HepG2 (cell line): ENCODE results near the gene ADAM15. TPM values are rescaled to one million over a fixed set of nuclear protein-coding genes. Genes with fewer than 3 reads are reported as not detected.

ENCODE experiments used
- BRD4 ChIP-seq: sonication (generic); formaldehyde crosslinking; IDR thresholded peaks from 2 replicates; pipeline ENCODE4 v1.4.0; 2020; ENCODE audit warnings: missing genetic modification reagents
- CBFB ChIP-seq: sonication (generic); formaldehyde crosslinking; IDR thresholded peaks from 2 replicates; pipeline ENCODE4 v1.4.0; 2020; ENCODE audit warnings: missing genetic modification reagents
- CREB1 ChIP-seq, 2 experiments: fragments of 450-650 bp in 1 of 2; IDR thresholded peaks; 2 replicates each; pipeline ENCODE4 v1.6.1; 2016 to 2017; ENCODE audit warnings: control low read depth in 1 of 2, mild to moderate bottlenecking in 1 of 2, missing compliant biosample characterization in 1 of 2, missing genetic modification characterization in 1 of 2
- GATA4 ChIP-seq: sonication (generic); IDR thresholded peaks from 2 replicates; pipeline ENCODE4 v1.6.1; 2016; ENCODE audit warnings: antibody characterized with exemption, low read depth, borderline replicate concordance
- HNF4A ChIP-seq: sonication (generic); formaldehyde crosslinking; IDR thresholded peaks from 2 replicates; pipeline ENCODE4 v1.4.0; 2020; ENCODE audit warnings: missing genetic modification reagents
- KAT2B ChIP-seq: fragments of 150-350 bp; IDR thresholded peaks from 2 replicates; pipeline ENCODE4 v1.6.1; 2014; ENCODE audit warnings: low read depth, low read length, borderline replicate concordance
- LCORL ChIP-seq, 2 experiments: fragments of 450-650 bp in 1 of 2; sonication (generic) in 1 of 2; formaldehyde crosslinking in 1 of 2; IDR thresholded peaks; 2 replicates each; pipeline versions ENCODE4 v1.5.0 to v1.6.1; 2017 to 2020; ENCODE audit warnings: antibody characterized with exemption in 1 of 2, missing genetic modification reagents in 1 of 2
- MIXL1 ChIP-seq: IDR thresholded peaks from 2 replicates; pipeline ENCODE4 v1.6.1; 2016
- RFXANK ChIP-seq: IDR thresholded peaks from 2 replicates; pipeline ENCODE4 v1.6.1; 2016
- SIN3B ChIP-seq: fragments of 150-350 bp; IDR thresholded peaks from 2 replicates; pipeline ENCODE4 v1.6.1; 2014; ENCODE audit warnings: low read length
- SOX6 ChIP-seq, 2 experiments: fragments of 450-650 bp in 1 of 2; sonication (generic) in 1 of 2; formaldehyde crosslinking in 1 of 2; IDR thresholded peaks; 2 replicates each; pipeline versions ENCODE4 v1.4.0 to v1.6.1; 2017 to 2020; ENCODE audit warnings: antibody characterized with exemption in 1 of 2, mild to moderate bottlenecking in 1 of 2, missing genetic modification reagents in 1 of 2
- ZKSCAN5 ChIP-seq: sonication (generic); formaldehyde crosslinking; IDR thresholded peaks from 2 replicates; pipeline ENCODE4 v1.5.1; 2020; ENCODE audit warnings: mild to moderate bottlenecking, missing genetic modification reagents
- ZNF264 ChIP-seq: sonication (generic); formaldehyde crosslinking; IDR thresholded peaks from 2 replicates; pipeline ENCODE4 v1.4.0; 2020; ENCODE audit warnings: missing genetic modification reagents
- ZNF383 ChIP-seq: sonication (generic); formaldehyde crosslinking; IDR thresholded peaks from 2 replicates; pipeline ENCODE4 v1.4.0; 2020; ENCODE audit warnings: missing genetic modification reagents, mild to moderate bottlenecking, borderline replicate concordance
- ZNF605 ChIP-seq: sonication (generic); formaldehyde crosslinking; IDR thresholded peaks from 2 replicates; pipeline ENCODE4 v1.8.0; 2022; ENCODE audit warnings: mild to moderate bottlenecking, missing genetic modification reagents
- ZSCAN30 ChIP-seq: sonication (generic); formaldehyde crosslinking; IDR thresholded peaks from 2 replicates; pipeline ENCODE4 v1.5.0; 2020; ENCODE audit warnings: mild to moderate bottlenecking, missing genetic modification reagents
- polyA plus RNA-seq, 8 experiments: library from polyadenylated mRNA; depleted of rRNA in 3 of 8; stranded (reverse) in 7 of 8; unstranded in 1 of 8; fragments of >200 nt; fragmentation: Illumina TruSeq in 4 of 8; extraction: Trizol in 4 of 8; gene quantifications; 2 replicates each; pipeline versions ENCODE4 v1.2.1 to v1.2.3, GENCODE V29; 2011 to 2016; ENCODE audit warnings: low read depth in 4 of 8, missing spikeins in 1 of 8, mixed read lengths in 1 of 8; ENCODE audit not compliant: insufficient read depth in 1 of 8
- total RNA-seq, 5 experiments: library from RNA; depleted of rRNA; stranded (reverse); fragments of >200 nt; fragmentation: Illumina TruSeq; extraction: Trizol; gene quantifications; 2 replicates each; pipeline ENCODE4 v1.2.3, GENCODE V29; 2016; ENCODE audit warnings: low read depth in 1 of 5
- TF ChIP-seq, protein P1 (sequence below): sonication (generic); formaldehyde crosslinking; IDR thresholded peaks from 2 replicates; pipeline ENCODE4 v1.8.1; 2022; ENCODE audit warnings: low read depth, mild to moderate bottlenecking, missing genetic modification reagents
- TF ChIP-seq, protein P2 (sequence below): sonication (generic); formaldehyde crosslinking; IDR thresholded peaks from 2 replicates; pipeline ENCODE4 v1.5.1; 2020; ENCODE audit warnings: mild to moderate bottlenecking, missing genetic modification reagents, moderate library complexity
- TF ChIP-seq, protein P3 (sequence below): sonication (generic); formaldehyde crosslinking; IDR thresholded peaks from 2 replicates; pipeline ENCODE4 v1.8.1; 2023; ENCODE audit warnings: mild to moderate bottlenecking, missing genetic modification reagents, borderline replicate concordance
- TF ChIP-seq, protein P4 (sequence below): sonication (generic); formaldehyde crosslinking; IDR thresholded peaks from 2 replicates; pipeline ENCODE4 v1.4.0; 2020; ENCODE audit warnings: missing genetic modification reagents

Gene ADAM15
- total and polyA plus RNA-seq, 2 of the 13 experiments (the other 11 are each of a cell fraction or from before 2014, with no cell fraction given) = 17.9 to 25.6 TPM

DNA sequence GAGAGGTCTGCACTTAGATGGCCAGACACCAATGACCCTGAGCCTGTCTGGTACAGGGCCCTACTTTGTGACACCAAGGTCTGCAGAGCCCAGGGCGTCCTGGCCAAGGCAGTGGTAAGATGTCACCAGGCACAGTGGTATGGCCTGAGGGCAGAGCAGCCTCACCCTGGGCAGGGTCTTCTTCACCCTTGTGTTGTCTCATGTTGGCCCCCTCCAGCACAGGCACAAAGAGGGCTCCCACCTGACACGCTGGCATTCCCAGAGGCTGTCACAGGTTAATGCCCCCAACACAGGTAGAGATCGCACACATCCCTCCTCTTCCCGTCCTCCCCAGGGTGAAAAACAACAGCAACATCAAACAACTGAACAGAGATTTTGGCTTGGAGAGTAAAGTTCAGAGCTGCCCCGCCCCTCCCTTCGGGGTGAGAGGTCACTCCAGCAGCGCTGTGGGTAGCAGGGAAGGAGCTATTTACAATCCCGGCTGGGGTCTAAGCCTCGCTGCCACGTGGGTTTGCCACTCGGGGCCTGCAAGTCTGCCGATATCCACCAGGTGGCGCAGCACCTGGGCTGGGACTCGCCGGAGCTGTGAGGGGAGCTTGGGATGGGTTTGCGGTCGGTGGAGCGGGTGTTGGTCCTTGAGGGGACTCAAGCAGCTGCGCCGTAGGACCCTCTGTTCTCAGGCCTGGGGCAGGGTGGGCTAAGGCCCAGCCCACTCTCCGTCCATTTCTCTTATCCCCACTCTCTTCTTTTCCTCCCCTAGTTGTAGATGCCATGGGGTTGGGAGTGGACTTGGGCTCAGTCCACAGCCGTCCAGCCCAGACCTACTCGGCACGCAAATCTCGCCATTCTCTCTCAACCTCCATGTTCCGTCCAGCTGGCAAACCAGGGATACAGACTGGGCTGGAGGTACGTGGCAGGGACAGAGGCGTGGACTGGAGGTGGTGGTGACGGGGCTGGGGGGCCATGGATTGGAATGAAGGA, 40.2 kb downstream of the ADAM15 start (continued):
- TF ChIP-seq BRD4 (CRISPR knock-in tag) (no peak), ZNF605 (CRISPR knock-in tag) (peak; percentile 95), ZNF264 (CRISPR knock-in tag) (no peak), HNF4A (CRISPR knock-in tag) (peak; percentile 92), KAT2B (no peak), RFXANK (CRISPR knock-in tag) (0 out of 2 replicates have a peak, but pooled peaks have one; percentile 22), CBFB (peak; percentile 62; the same call in 1 of the 2 replicates), SIN3B (no peak), LCORL (IDR thresholded peaks at IDR 0.05) (0 out of 2 replicates have a peak, but pooled peaks have one; percentile 19), LCORL (CRISPR knock-in tag; IDR thresholded peaks at IDR 0.05) (peak; percentile 98), ZSCAN30 (CRISPR knock-in tag) (no peak), CREB1 (IDR thresholded peaks at IDR 0.05) (no peak), CREB1 (CRISPR knock-in tag; IDR thresholded peaks at IDR 0.05) (no peak), ZKSCAN5 (no peak), ZNF383 (no peak), SOX6 (IDR thresholded peaks at IDR 0.05) (no peak), SOX6 (CRISPR knock-in tag; IDR thresholded peaks at IDR 0.05) (peak; percentile 88), MIXL1 (CRISPR knock-in tag) (peak; percentile 53; the same call in 1 of the 2 replicates), GATA4 (no peak)
- TF ChIP-seq, protein P1, sequence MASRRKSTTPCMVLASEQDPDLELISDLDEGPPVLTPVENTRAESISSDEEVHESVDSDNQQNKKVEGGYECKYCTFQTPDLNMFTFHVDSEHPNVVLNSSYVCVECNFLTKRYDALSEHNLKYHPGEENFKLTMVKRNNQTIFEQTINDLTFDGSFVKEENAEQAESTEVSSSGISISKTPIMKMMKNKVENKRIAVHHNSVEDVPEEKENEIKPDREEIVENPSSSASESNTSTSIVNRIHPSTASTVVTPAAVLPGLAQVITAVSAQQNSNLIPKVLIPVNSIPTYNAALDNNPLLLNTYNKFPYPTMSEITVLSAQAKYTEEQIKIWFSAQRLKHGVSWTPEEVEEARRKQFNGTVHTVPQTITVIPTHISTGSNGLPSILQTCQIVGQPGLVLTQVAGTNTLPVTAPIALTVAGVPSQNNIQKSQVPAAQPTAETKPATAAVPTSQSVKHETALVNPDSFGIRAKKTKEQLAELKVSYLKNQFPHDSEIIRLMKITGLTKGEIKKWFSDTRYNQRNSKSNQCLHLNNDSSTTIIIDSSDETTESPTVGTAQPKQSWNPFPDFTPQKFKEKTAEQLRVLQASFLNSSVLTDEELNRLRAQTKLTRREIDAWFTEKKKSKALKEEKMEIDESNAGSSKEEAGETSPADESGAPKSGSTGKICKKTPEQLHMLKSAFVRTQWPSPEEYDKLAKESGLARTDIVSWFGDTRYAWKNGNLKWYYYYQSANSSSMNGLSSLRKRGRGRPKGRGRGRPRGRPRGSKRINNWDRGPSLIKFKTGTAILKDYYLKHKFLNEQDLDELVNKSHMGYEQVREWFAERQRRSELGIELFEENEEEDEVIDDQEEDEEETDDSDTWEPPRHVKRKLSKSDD (CRISPR knock-in tag) = no peak; the same call in 1 of the 2 replicates
- TF ChIP-seq, protein P2, sequence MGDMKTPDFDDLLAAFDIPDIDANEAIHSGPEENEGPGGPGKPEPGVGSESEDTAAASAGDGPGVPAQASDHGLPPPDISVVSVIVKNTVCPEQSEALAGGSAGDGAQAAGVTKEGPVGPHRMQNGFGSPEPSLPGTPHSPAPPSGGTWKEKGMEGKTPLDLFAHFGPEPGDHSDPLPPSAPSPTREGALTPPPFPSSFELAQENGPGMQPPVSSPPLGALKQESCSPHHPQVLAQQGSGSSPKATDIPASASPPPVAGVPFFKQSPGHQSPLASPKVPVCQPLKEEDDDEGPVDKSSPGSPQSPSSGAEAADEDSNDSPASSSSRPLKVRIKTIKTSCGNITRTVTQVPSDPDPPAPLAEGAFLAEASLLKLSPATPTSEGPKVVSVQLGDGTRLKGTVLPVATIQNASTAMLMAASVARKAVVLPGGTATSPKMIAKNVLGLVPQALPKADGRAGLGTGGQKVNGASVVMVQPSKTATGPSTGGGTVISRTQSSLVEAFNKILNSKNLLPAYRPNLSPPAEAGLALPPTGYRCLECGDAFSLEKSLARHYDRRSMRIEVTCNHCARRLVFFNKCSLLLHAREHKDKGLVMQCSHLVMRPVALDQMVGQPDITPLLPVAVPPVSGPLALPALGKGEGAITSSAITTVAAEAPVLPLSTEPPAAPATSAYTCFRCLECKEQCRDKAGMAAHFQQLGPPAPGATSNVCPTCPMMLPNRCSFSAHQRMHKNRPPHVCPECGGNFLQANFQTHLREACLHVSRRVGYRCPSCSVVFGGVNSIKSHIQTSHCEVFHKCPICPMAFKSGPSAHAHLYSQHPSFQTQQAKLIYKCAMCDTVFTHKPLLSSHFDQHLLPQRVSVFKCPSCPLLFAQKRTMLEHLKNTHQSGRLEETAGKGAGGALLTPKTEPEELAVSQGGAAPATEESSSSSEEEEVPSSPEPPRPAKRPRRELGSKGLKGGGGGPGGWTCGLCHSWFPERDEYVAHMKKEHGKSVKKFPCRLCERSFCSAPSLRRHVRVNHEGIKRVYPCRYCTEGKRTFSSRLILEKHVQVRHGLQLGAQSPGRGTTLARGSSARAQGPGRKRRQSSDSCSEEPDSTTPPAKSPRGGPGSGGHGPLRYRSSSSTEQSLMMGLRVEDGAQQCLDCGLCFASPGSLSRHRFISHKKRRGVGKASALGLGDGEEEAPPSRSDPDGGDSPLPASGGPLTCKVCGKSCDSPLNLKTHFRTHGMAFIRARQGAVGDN (CRISPR knock-in tag) = peak; percentile 93
- TF ChIP-seq, protein P3, sequence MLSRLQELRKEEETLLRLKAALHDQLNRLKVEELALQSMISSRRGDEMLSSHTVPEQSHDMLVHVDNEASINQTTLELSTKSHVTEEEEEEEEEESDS (CRISPR knock-in tag) = no peak
- TF ChIP-seq, protein P4, sequence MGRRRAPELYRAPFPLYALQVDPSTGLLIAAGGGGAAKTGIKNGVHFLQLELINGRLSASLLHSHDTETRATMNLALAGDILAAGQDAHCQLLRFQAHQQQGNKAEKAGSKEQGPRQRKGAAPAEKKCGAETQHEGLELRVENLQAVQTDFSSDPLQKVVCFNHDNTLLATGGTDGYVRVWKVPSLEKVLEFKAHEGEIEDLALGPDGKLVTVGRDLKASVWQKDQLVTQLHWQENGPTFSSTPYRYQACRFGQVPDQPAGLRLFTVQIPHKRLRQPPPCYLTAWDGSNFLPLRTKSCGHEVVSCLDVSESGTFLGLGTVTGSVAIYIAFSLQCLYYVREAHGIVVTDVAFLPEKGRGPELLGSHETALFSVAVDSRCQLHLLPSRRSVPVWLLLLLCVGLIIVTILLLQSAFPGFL (CRISPR knock-in tag) = no peak
